WI38 (cell line): ENCODE measurements around the gene HOOK1.
"Not testable (repeated sequence)": the region's sequence is repeated elsewhere in the genome, so short reads cannot be mapped to it uniquely, and the experiment has no call there.

Source experiments
- H3K4me3 ChIP-seq: 2 replicates; pipeline ENCODE4 v1.5.1; 2011; ENCODE audit warnings: low read depth, mild to moderate bottlenecking, control low read depth, low read length
- CTCF ChIP-seq: IDR thresholded peaks from 2 replicates; pipeline ENCODE4 v1.5.1; 2012; ENCODE audit warnings: low read depth, mild to moderate bottlenecking, control low read depth, low read length

Gene HOOK1

DNA sequence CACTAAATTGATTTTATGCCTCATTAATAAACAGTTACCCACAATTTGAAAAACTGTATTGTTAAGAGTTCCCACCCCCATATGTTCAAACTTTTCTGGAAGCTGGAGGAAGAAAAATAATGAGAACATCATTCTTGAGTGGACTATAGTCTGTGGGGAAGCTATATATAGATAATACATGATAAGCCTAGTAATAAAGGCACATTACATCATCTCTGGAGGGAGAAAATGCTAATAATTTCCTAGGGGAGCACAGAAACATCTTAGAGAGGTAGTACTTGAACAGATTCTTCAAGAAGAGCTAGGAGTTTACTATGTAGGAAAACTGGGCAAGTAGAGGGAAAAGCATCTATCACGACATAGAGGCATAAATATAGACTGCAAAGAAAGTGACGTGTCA, 92.2 kb downstream of the HOOK1 start:
- H3K4me3 ChIP-seq: no peak overlapping the region
- no peak for TF ChIP-seq CTCF

DNA sequence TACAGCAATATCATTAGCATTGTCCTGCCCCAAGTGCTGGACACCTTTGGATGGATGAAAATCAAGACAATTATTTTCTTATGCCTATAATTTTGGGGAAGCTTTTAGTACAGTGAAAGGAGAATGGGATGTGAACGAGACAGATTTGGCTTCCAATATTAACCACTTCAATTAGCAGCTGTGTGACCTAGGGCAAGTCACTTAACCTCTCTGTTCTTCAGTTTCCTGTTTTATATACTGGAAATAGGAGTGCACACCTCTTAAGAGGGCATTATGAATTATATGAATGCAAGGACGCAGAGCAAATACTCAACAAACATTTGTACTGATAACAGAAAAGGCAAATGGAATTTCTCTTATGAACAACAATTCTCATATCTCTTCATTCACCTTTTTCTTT, 93.3 kb downstream of the HOOK1 start:
- no peak overlapping the region for H3K4me3 ChIP-seq
- TF ChIP-seq CTCF: no peak

- no peak for TF ChIP-seq CTCF
These were observed 93.9 kb downstream of the HOOK1 start for GRCh38 chr1:59908682-59909081.

GRCh38 chr1:59914791-59915286, 100.1 kb downstream of the HOOK1 start:
- H3K4me3 ChIP-seq: not testable (repeated sequence)

More at GRCh38 chr1:59908682-59909081, 93.9 kb downstream of the HOOK1 start:
- H3K4me3 ChIP-seq: no peak overlapping the region

DNA sequence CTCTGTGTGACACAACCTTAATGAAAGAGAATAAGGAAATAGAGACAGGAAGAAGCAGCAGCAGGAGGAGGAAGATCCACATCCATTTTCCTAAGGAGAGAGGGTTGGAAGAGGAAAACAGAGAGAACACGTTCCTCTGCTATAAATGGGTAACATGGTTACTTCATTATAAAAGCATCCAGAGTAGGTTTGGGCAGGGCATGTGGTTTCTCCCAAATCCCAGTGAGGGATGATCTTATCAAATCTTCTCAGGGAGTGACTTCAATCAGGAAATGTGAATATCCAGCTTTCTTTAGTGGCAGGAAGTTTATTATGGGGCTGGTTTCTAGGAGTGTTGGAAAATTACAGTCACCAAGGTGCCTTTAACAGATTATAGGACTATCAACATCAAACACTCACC, 100.8 kb downstream of the HOOK1 start:
- H3K4me3 ChIP-seq: no peak overlapping the region
- no peak for TF ChIP-seq CTCF

DNA sequence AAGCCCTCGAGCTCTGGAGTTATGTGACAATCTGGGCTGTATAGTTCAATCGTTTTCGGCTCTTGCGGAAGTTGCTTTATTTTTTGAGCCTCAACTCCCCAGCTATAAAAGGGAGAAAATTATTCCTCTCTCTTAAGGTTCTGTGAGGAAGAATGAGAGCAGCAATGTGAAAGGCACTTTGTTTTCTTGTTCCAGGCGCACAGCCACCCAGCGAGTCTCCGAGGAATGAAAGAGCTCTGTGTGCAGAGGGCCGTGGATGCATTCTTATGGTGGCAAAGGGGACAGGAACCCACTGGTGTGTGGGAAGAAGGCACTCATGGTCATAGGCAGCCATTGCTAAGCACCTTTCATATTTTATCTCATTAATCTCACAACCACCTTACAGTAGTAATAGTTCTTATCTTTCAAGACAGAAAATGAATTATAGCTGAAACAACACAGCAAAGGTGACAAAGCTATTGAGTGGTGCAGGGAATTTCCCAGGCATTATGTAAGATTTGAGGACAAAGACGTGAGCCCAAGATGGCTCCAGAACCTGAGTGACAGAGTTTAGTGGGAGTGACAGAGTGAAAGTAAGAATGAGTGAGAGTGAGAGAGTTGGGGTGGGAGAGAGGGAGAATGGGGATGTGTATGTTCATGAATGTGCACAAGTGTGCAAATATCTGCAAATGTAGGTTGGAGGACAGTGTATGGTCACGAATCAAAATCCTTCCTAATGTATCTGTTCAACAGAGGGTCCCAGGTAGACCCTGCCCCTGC, 102.5 kb downstream of the HOOK1 start:
- TF ChIP-seq CTCF: no peak
- H3K4me3 ChIP-seq: no peak overlapping the region

- H3K4me3 ChIP-seq: no peak overlapping the region
- TF ChIP-seq CTCF: no peak
These were observed 103.0 kb downstream of the HOOK1 start for GRCh38 chr1:59917785-59918180.

DNA sequence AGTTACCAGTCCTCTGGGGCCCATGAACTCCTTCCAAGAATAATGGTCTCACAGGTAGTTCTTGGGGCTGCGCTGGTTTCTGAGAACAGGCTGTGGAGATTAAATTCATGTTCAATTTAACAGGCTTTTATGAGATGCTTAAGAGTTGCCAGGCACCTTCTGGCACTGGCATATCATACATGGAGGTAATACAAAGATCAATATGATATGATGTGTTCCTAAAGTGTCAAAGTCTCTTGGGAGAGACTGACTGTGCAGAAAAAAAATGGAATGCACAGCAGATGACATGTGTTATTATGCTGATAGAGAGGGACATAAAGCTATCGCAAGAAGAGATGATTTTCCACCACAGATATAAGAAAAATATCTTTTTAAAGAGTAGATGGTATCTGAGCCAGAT, 105.0 kb downstream of the HOOK1 start:
- no peak overlapping the region for H3K4me3 ChIP-seq
- no peak for TF ChIP-seq CTCF

DNA sequence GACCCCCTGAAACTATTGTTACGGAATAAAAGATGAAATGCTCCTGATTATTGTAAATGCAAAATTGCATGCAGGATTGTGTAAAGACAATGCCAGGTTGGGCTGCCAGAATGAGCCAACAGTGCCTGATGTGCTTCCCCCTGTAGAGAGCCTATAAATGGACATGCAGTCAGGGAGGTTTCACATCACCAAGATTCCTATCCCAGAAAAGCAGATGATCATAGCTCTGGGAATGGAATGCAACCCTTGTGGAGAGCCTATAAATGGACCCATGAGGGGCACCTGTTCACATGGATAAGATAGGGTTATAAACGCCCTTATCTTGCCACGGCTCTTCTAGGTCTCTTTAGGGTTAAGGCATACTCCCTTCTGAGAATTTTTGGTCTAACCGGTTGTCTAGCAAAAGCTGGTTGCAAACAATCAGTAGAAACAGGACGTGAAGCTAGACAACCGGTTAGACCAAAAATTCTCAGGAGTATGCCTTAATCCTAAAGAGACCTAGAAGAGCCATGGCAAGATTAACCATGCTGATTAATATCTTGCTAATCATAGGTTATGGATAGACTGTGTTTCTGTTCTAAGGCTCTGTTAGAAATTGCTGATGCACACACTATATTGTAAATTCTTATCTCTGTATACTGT, 106.6 kb downstream of the HOOK1 start:
- H3K4me3 ChIP-seq: not testable (repeated sequence)
